HG03575 (cell line): ENCODE results near the gene EPHX1.

ENCODE experiments used
- ATAC-seq: cut with Tn5 transposase; IDR thresholded peaks from one replicate; pipeline ENCODE4 v1.9.1; 2021; ENCODE audit not compliant: unreplicated experiment, insufficient number of reproducible peaks, low FRiP score; ENCODE audit errors: extremely low read depth

The EPHX1 gene

DNA sequence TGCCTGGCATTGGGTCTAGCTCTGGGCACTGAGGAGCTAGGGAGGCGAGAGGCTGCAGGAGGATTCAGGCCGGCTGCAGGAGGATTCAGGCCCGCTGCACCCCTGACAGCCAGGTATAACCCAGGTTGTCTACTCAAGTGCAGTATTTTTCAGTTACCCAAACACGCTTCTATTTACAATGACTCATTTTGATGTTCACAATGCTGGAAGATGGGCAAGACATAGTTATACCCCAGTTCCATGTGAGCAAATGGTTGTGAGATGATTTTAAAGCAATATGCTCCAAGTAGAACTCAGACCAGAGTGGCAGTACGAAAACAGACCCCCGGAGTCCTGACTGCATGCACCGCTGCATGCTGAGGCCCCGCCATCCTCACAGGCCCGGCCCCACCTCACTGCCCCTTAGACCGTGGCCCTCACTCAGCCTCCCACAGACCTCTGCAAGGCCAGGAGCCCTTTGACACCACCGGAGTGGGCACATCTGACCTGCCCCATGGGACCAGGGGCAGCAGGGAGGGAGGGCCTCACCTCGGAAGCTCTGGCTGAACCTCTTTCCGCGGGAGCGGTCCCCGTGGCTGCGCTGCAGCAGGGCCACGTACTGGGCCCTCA, 78.5 kb downstream of the EPHX1 start:
- ATAC-seq, result no peak

DNA sequence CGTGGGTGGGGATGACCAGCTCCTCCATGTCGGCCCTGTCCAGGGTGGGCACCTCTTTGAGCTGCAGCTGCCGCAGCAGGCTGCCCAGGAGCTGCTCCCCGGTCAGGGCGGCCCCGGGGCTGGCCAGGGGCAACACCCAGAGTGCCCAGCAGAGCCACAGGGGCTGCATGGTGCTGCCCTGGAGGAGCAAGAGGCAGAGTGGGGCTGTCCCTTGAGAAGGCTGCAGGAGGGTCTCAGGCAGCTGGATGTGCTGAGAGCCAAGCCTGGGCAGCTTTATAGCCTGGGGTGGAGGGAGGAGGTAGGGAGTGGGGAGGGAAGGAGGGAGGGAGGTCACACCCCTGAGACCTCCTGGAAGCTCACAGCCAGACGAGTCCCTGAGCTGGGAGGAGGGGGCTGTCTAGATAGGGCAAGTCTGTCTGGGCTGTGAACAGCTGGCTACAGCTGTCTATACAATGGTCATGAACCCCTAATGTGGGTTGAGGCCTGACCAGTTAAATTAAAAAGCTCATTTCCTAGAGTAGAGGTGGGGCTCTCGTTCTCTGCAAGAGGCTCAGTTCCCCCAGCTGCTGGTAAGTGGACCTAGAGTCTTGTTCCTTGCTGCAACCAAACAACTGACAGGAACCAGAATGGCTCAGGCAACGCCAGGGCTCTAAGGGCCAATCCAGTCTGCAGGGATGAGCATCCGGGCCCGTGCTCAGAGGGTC, 79.1 kb downstream of the EPHX1 start, which contains the start of gene LEFTY1:
Gene LEFTY1, minus strand, starts transcription at position 249 of the 704 bp plus-strand sequence. Its CDS starts 80 bp downstream, at position 169.
- no peak for ATAC-seq

DNA sequence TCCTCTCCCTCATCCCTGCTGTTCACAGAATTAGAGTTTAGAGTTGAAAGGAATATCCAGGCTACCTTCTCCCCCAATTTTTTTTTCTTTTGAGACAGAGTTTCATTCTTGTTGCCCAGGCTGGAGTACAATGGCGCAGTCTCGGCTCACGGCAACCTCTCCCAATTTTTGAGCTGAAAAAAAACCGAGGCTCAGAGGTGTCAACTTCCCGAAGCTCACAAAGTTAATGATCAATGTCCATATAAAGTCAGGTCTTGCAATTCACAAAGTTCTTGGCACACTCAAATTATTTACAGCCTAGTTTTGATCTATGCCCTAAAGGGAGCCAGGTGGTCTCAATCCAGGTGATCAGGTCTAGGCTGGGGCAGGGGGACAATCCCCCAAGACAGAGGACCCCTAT, 79.8 kb downstream of the EPHX1 start:
- no peak for ATAC-seq

DNA sequence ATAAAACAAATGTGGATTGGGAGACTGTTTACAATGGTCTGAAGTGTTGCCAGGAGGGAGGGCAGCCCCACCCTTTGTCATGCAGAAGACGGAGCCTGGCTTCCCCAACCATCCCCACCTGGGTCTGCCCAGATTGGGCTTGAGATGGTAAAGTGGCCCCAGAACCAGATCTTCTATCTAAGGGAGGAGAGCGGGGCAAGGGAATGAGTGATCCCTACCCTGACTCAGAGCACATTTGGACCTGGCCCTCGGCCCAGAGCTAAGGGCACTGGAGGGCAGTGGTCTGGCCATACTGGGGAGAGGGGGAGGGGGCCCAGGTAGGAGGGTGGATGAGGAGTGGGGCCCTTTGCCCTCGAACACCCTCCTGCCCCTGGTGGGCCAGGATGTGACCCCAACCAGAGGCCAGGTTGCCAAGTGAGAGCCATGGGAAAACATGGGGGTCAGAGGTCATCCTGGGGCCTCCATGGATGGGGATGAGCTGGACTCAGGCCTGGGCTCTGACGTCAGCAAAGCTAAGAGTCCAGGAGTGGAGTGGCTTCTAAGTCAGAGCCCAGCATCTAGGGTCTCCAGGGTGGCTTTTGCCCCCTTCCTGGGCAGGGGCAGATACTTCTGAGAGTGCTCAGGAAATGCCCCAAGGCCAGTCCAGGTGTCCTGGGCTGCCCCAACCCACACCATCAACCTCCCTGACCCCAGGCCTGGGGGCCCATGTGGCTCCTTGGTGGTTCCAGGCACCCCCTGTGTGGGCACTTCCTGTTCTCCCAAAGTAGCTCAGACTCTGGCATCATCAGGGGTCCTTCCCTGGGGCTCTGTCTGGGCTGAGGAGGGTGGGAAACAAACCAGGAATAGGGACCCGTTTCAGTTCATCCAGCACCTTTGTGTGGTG, 80.7 kb downstream of the EPHX1 start:
- ATAC-seq, result no peak

DNA sequence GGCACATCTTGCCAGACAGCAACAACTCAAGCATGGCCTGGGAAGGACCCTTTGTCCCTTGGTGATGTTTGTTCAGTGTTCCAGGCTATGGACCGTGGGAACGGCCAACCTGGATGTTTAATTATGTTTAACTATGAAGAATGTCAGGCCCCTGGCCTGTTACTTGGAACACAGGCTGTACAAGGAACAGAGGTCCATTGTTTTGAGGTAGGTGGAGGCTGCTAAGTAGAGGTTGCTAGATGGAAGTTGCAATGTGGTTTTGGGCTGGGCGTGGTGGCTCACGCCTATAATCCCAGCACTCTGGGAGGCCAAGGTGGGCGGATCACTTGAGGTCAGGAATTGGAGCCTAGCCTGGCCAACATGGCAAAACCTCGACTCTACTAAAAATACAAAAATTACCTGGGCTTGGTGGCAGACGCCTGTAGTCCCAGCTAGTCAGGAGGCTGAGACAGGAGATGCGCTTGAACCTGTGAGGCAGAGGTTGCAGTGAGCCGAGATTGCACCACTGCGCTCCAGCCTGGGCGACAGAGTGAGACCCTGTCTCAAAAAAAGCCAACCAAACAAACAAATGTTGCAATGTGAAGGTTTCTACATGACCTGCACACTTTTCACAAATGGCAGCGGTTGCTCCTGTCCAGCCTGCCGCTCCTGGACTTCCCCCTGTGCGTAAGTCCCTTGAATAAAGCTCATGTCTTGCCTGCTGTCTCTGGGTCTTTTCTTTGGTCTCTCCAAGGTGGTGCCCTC, 81.5 kb downstream of the EPHX1 start:
- ATAC-seq, result no peak

DNA sequence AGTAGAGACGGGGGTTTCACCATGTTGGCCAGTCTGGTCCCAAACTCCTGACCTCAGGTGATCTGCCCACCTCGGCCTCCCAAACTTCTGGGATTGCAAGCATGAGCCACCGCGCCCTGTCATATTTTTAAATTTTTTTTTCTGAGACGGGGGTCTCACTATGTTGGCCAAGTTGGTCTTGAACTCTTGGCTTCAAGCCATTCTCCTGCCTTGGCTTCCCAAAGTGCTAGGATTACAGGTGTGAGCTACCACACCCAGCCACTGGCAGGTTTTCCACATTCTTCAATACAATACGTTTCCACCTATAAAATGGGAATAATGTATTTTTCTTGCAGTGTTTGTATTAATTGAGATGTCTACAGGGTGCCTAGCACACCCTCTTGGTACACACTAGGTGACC, 82.4 kb downstream of the EPHX1 start:
- ATAC-seq, result no peak
